HAP-1 (cell line): Measurements from ENCODE around the gene TBC1D17.

Source experiments
- DNase-seq, 2 experiments: peaks; one replicate each; pipeline ENCODE4 v3.0.0-alpha.2; 2016 to 2020; ENCODE audit warnings: low spot score in 2 of 2
- H3K27me3 ChIP-seq: fragments of 250-450 bp; sonication (Bioruptor Pico); 2 replicates; pipeline ENCODE4 v1.5.1; 2020; ENCODE audit warnings: low read depth, mild to moderate bottlenecking, moderate library complexity
- H3K36me3 ChIP-seq: fragments of 250-450 bp; sonication (Bioruptor Pico); replicated peaks from 2 replicates; pipeline ENCODE4 v1.5.1; 2020; ENCODE audit warnings: mild to moderate bottlenecking
- H3K4me1 ChIP-seq: fragments of 250-450 bp; sonication (Bioruptor Pico); 2 replicates; pipeline ENCODE4 v1.5.1; 2020; ENCODE audit warnings: mild to moderate bottlenecking
- H3K4me3 ChIP-seq: fragments of 250-450 bp; sonication (Bioruptor Pico); 2 replicates; pipeline ENCODE4 v1.5.1; 2020; ENCODE audit warnings: mild to moderate bottlenecking, moderate library complexity
- H3K9me3 ChIP-seq: fragments of 250-450 bp; sonication (Bioruptor Pico); 2 replicates; pipeline ENCODE4 v1.5.1; 2020; ENCODE audit warnings: mild to moderate bottlenecking, moderate library complexity
- in situ Hi-C: fragments of 300-500 bp; cut with MboI; formaldehyde crosslinking; loops from 3 replicates; pipeline ENCODE4 v1.14.3; 2020; ENCODE audit warnings: low sequenced_read_pairs, inconsistent platforms, mixed read lengths

The TBC1D17 gene

DNA sequence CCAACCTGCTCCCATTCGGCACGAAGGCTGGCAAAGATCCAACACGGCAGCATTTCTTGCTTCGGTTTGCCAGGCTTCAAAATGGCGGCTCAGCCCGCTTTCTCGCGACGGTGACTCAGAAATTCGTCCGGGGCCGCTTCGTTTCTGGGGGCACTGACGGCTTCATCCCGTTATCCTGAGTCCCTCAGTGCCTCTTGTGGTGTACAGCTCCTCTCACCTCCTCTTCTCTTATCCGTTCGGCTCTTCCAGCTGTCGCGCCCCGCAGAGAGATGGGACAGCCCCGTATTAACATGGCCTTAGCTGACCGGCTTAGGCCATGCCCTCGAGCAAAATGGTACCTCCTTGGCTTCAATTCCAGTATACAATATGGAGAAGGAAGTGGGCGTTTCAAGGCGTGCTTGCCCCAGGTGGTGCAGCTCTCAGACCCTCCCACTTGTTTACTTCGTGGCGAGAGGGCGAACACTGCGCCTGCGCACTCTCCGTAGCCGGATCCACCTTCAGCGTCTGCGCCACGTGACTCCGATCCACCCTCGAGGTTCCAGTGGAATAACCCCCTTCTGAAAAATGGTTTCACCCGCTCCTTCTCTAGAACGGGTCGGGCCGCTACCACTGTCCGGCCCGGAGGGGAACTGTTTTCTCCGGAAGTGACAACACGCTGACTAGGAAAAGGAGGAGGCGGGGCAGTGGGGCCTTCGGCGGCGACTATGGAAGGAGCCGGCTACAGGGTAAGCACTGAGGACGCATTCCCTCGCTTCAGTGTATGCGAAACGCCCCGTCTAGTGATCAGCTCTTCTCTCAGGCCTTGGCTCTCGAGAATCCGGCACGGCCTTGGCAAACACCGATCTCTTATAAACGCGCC is at the start of gene TBC1D17, which contains the start of gene AKT1S1:
Gene TBC1D17, plus strand, starts transcription at position 683 of the 859 bp plus-strand sequence. Its CDS starts 22 bp downstream, at position 705.
Gene AKT1S1, minus strand, starts transcription at position 336 of the 859 bp plus-strand sequence. CDS start 4,060 bp downstream, outside the sequence.
- peak within 1 kb of the TSS; percentile 99 for H3K4me3 ChIP-seq
- H3K36me3 ChIP-seq = peaks cover 20% of the 10 kb centered on the region
- DNase-seq = peak; percentile 99
- H3K27me3 ChIP-seq = no peaks in the 10 kb centered on the region
- H3K9me3 ChIP-seq = no peaks in the 10 kb centered on the region
- in situ Hi-C loops = no loop called here
- peaks cover 5% of the 10 kb centered on the region for H3K4me1 ChIP-seq

DNA sequence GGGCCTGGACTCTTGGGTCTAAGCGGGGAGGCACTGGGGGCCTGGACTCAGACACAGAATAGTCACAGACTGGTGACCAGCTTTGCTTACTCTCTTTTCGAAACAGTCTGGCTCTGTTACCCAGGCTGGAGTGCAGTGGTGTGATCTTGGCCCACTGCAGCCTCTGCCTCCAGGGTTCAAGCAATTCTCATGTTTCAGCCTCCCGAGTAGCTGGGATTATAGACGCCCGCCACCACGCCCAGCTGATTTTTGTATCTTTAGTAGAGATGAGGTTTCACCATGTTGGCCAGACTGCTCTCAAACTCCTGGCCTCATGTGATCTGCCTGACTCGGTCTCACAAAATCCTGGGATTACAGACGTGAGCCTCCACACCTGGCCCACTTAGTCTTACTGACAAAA is 48.3 kb upstream of the TBC1D17 start:
- Histone ChIP-seq H3K27me3 (no peaks in the 10 kb centered on the region), H3K4me3 (no peak overlapping the region), H3K9me3 (no peaks in the 10 kb centered on the region), H3K4me1 (no peaks in the 10 kb centered on the region), H3K36me3 (peaks cover 30% of the 10 kb centered on the region)
- in situ Hi-C loops = no loop called here
- DNase-seq = no peak

DNA sequence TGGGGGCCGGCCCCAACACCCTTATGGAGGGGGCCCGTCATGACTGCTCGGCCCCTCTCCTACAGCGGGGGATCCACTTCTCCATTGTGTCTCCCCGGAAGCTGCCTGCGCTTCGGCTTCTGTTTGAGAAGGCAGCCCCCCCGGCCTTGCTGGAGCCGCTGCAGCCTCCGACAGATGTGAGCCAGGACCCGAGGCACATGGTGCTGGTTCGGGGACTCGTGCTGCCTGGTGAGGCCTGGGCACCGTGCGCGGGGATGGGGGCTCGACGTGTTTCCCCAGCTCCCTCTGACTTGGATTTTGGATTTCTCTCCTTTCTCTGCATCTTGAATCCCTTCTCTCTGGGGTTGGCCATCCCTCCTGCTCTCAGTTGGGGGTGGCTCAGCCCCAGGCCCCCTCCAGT is 47.8 kb upstream of the TBC1D17 start:
- no peaks in the 10 kb centered on the region for H3K9me3 ChIP-seq
- in situ Hi-C loops = no loop called here
- no peak overlapping the region for H3K4me3 ChIP-seq
- DNase-seq = no peak
- H3K4me1 ChIP-seq = no peaks in the 10 kb centered on the region
- H3K27me3 ChIP-seq = no peaks in the 10 kb centered on the region
- peaks cover 34% of the 10 kb centered on the region for H3K36me3 ChIP-seq

DNA sequence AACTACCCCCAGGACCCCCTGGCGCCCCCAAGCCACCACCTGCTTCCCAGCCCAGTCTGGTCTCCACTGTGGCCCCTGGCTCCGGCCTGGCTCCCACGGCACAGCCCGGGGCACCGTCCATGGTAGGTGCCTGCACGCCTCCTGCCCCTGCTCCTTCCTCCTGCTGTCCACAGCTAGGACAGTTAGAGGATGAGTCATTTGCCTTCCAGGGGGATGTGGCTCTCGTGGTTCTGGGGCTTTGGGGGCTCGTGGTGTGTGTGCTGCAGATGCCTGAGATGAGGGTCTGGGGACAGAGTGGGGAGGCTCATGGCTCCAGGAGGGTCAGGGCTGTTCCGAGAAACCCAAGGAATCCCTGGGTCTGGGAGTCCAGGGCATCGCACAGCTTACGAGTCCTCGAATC is 46.7 kb upstream of the TBC1D17 start:
- H3K9me3 ChIP-seq = no peaks in the 10 kb centered on the region
- H3K4me3 ChIP-seq = no peak overlapping the region
- H3K27me3 ChIP-seq = no peaks in the 10 kb centered on the region
- peaks cover 38% of the 10 kb centered on the region for H3K36me3 ChIP-seq
- in situ Hi-C loops = no loop called here
- no peaks in the 10 kb centered on the region for H3K4me1 ChIP-seq
- DNase-seq = no peak

DNA sequence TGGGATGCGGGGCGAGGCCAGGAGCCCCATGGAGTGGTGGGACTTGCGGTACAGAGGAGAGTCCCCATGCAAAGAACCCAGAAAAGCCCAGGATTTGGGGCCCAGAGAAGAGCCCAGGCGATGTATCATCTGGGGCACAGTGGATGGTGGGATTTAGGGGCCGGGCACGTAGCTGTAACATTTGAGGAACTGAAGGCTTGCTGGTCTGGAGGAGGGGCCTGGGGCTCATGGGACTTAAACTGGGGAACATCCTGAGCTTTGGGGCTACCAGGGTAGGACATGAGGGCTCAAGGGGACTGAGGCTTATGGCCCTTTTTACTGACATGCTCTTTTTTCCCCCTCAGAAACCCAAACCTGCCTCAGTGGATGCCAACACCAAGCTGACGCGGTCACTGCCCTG is 45.9 kb upstream of the TBC1D17 start:
- Histone ChIP-seq H3K27me3 (no peaks in the 10 kb centered on the region), H3K9me3 (no peaks in the 10 kb centered on the region), H3K36me3 (peaks cover 47% of the 10 kb centered on the region), H3K4me1 (no peaks in the 10 kb centered on the region), H3K4me3 (no peak overlapping the region)
- DNase-seq = no peak
- in situ Hi-C loops = no loop called here

DNA sequence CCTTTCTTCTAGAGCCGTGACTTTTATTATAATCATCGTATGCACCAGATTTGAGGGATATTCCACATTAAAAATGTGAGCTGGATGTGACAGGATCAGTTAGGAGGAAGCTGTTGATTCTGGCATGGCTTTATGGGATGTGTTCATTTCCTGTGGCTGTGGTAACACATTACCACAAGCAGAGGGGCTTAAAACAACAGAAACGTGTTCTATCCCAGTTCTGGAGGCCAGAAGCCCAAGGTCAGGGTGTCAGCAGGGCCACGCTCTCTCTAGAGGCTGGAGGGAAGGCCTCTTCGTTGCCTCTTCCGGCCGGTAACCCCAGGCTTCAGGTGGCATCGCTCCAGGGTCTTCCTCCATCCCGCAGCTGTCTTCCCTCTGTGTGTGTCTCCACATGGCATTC is 44.9 kb upstream of the TBC1D17 start:
- Histone ChIP-seq H3K9me3 (no peaks in the 10 kb centered on the region), H3K4me3 (no peak overlapping the region), H3K36me3 (peaks cover 53% of the 10 kb centered on the region), H3K4me1 (no peaks in the 10 kb centered on the region), H3K27me3 (no peaks in the 10 kb centered on the region)
- DNase-seq = no peak
- in situ Hi-C loops = no loop called here

DNA sequence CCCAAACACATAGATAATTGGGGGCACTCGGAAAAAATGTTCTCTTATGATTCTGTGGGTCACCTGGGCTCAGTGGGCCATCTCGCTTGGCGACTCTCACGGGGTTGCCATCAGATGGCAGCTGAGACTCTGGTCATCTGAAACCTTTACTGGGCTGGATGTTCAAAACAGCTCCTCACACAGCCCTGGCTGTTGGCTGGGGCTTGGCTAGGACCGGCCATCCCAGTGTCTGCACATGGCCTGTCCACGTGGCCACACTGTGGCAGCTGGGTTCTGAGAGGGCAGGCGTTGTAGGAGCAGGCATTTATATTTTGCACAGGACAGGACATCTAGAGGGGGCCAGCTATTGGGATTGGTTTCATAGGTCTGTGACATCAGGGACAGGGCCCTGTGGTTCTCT is 43.9 kb upstream of the TBC1D17 start:
- in situ Hi-C loops = no loop called here
- Histone ChIP-seq H3K4me1 (no peaks in the 10 kb centered on the region), H3K27me3 (no peaks in the 10 kb centered on the region), H3K4me3 (no peak overlapping the region), H3K36me3 (peaks cover 59% of the 10 kb centered on the region), H3K9me3 (no peaks in the 10 kb centered on the region)
- DNase-seq = no peak

DNA sequence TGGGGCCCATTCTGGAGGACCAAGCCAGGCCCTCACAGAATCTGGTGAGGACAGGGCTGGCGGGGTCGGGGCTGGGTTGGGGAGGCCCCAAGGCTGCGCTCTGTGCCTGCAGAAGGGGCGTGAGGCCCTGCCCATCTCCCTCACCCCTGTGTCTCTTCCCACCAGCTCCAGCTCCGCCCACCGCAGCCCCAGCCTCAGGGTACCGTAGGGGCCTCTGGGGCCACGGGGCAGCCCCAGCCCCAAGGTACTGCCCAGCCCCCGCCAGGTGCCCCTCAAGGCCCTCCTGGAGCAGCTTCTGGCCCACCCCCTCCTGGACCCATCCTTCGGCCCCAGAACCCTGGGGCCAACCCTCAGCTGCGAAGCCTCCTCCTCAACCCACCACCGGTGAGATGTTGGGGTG is 41.9 kb upstream of the TBC1D17 start:
- peaks cover 72% of the 10 kb centered on the region for H3K36me3 ChIP-seq

DNA sequence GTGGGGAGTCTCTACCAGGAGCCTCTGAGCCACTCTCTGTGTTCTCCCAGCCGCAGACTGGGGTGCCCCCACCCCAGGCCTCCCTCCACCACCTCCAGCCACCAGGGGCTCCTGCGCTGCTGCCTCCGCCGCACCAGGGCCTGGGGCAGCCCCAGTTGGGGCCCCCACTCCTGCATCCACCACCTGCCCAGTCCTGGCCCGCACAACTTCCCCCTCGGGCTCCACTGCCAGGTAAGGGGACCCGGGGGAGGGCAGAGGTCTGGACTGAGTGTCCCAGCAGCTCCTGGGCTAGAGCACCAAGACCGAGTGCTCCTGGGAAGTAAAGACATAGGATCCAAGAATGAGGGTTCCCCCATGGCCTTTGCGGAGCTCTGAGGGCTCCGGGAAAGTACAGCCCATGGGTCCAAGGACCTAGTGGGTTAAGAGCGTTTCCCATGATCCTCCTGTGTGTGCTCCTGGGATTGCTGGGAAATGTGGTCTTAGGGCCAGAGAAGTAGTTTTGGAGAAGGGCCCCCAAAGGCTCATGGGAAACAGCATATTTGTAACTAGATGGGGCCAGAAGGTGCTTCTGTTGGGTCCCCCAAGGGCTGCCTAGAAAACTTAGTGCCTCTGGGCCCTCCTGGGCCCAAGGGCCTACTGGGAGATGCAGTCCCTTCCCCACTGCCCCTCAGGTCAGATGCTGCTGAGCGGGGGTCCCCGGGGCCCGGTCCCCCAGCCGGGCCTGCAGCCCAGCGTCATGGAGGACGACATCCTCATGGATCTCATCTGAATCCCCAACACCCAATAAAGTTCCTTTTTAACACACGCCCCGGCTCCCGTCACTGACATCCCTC is 41.1 kb upstream of the TBC1D17 start:
- H3K27me3 ChIP-seq = no peaks in the 10 kb centered on the region
- H3K9me3 ChIP-seq = no peaks in the 10 kb centered on the region
- no peaks in the 10 kb centered on the region for H3K4me1 ChIP-seq
- in situ Hi-C loops = no loop called here
- H3K4me3 ChIP-seq = no peak overlapping the region
- DNase-seq = no peak
- H3K36me3 ChIP-seq = peaks cover 66% of the 10 kb centered on the region

More for the DNA sequence above, 41.9 kb upstream of the TBC1D17 start:
- no peaks in the 10 kb centered on the region for H3K27me3 ChIP-seq
- DNase-seq = no peak
- no peaks in the 10 kb centered on the region for H3K4me1 ChIP-seq
- no peak overlapping the region for H3K4me3 ChIP-seq
- no peaks in the 10 kb centered on the region for H3K9me3 ChIP-seq
- in situ Hi-C loops = no loop called here

DNA sequence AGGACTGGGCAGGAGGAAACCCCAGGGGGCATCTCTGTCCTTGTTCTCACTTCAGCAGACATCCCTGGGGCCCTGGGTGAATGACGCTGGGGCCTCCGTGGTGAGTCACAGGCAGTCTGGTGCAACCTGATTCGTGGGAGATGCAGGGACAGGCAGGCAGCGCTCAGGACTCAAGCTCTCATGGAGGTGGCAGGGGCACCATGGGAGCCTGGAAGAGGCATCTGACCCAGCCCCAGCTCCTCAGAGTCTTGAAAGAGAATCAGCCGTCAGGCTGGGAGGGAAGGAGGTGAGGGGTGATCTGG is 40.5 kb upstream of the TBC1D17 start:
- no peak overlapping the region for H3K4me3 ChIP-seq
- no peaks in the 10 kb centered on the region for H3K27me3 ChIP-seq
- H3K36me3 ChIP-seq = peaks cover 61% of the 10 kb centered on the region
- in situ Hi-C loops = no loop called here
- no peak for DNase-seq
- H3K4me1 ChIP-seq = no peaks in the 10 kb centered on the region
- no peaks in the 10 kb centered on the region for H3K9me3 ChIP-seq

DNA sequence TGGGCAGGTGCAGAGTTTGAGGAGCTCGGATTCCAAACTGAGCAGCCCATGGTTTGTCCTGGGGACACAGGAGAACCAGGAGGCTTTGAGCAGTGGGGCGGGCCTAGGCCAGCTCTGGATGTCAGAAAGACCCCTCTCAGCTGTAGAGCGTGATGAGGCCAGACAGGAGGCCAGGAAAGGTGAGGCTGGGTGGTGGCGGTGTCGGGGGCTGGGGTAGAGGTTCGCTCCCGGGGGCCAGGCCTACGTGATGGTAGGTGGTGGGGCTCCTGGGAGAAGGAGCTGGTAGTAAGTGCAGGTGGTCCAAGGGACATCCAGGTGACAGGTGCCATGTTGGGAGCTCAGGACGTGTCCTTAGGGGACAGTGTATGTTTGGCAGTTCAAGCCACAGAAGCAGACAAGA is 40.1 kb upstream of the TBC1D17 start:
- no peak for DNase-seq
- in situ Hi-C loops = no loop called here
- H3K36me3 ChIP-seq = peaks cover 57% of the 10 kb centered on the region
- no peaks in the 10 kb centered on the region for H3K4me1 ChIP-seq
- no peak overlapping the region for H3K4me3 ChIP-seq
- H3K9me3 ChIP-seq = no peaks in the 10 kb centered on the region
- no peaks in the 10 kb centered on the region for H3K27me3 ChIP-seq

DNA sequence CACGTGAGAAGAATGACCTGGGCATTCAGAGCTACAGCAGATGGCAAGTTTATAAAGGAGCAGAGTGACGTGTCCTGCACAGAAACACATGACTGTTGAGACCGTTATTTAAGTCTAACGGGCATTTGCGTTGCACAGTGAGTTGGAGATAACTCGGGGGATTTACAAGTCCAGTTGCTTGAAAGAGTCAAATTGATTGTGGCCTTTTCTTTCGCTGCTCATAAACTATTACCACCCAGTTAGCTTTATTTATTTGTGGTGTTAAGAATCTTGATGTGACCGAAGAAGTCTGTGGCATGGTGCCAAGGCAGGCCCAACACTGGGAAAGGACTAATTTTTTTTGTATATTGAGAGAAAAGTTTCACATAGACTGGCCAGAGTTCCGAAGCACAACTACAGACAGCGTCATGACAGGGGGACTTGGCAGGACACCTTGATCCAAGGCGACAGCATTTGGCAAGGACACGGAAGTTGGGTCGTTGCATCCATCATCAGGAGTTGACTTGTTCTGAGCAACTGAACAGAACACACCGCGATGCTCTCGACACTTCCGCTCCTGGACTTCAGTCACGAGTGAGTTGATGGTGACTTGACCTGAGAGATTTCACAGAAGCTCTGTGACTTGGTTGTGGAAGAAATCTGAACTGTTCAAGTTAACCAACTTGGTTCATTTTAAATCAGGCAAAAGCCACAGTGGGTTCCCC is 38.5 kb upstream of the TBC1D17 start:
- H3K36me3 ChIP-seq = peaks cover 46% of the 10 kb centered on the region

DNA sequence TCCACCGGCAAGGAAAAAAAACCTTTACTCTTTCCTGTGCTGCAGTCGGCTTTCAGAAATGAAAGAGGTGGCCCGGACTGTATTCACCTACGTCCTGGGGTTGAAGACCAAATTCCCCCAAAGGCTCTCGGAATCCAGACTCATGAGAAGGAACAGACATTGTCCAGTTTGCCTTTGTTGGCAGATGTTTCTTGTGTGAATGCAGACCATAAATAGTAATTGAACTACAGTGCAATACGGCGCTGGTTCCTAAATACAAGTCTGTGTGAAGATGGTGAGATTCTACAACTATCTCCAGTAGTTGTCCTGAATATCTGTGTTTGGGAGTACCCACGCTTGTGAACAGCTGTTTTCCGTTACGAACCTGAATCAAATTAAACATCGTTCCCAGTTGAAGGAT is 37.8 kb upstream of the TBC1D17 start:
- Histone ChIP-seq H3K9me3 (no peaks in the 10 kb centered on the region), H3K36me3 (peaks cover 41% of the 10 kb centered on the region), H3K27me3 (no peaks in the 10 kb centered on the region), H3K4me3 (no peak overlapping the region), H3K4me1 (no peaks in the 10 kb centered on the region)
- in situ Hi-C loops = no loop called here
- no peak for DNase-seq

More for the DNA sequence above, 38.5 kb upstream of the TBC1D17 start:
- in situ Hi-C loops = no loop called here
- Histone ChIP-seq H3K4me3 (no peak overlapping the region), H3K4me1 (no peaks in the 10 kb centered on the region), H3K9me3 (no peaks in the 10 kb centered on the region), H3K27me3 (no peaks in the 10 kb centered on the region)
- no peak for DNase-seq

DNA sequence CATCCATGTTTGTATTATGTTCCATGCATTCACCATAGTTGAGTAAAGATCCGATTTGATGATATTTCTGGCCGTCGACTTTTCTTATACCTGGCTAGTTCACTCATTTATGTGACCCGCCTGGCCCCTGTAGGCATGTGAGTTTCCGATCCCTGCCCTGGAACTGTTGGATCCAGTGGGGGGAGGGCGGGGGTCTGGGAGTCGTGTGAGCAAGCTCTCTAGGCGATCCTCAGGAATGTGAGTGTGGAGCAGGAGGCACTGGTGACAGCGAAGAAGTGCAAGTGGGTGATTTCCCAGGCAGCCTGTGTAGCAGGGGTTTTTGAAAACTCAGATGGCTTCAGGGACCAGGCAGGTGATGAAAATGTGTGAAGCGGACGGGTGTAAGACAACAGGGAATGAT is 37.2 kb upstream of the TBC1D17 start:
- H3K4me1 ChIP-seq = no peaks in the 10 kb centered on the region
- in situ Hi-C loops = no loop called here
- H3K27me3 ChIP-seq = no peaks in the 10 kb centered on the region
- H3K9me3 ChIP-seq = no peaks in the 10 kb centered on the region
- no peak overlapping the region for H3K4me3 ChIP-seq
- peaks cover 37% of the 10 kb centered on the region for H3K36me3 ChIP-seq
- no peak for DNase-seq
